HepG2 (cell line): ENCODE data around the gene SCN9A. TPM values are rescaled to one million over a fixed set of nuclear protein-coding genes. Genes with fewer than 3 reads are reported as not detected.

Experiments
- ATAC-seq: fragments of 200-7000 bp; cut with Tn5 transposase; 3 replicates; pipeline ENCODE4 v1.9.1; 2020; ENCODE audit warnings: mild to moderate bottlenecking, moderate library complexity
- BruUV-seq: library from RNA; stranded (reverse); fragments of 400-500 nt; replicated peaks from 2 replicates; lab custom pipeline; 2021; lab: Mats Ljungman, UMichigan
- CTCF ChIA-PET: fragments of 300-600 bp; formaldehyde crosslinking; extraction: SDS; loops from one replicate; lab custom pipeline; 2021; ENCODE audit warnings: low total read pairs, inconsistent platforms, low intra/inter-chr PET ratio; lab: Yijun Ruan, JAX
- POLR2A ChIA-PET: fragments of 350-600 bp; sonication (Branson Sonifier 250); formaldehyde crosslinking; loops from one replicate; lab custom pipeline; 2020; ENCODE audit warnings: antibody characterized with exemption, inconsistent platforms; lab: Yijun Ruan, JAX
- DNase-seq: peaks from one replicate; pipeline ENCODE4 v3.0.0-alpha.2; 2015; ENCODE audit warnings: low spot score
- FAIRE-seq: peaks from 3 replicates; lab custom pipeline; 2011; peaks lifted over from hg19 to GRCh38; lab: Jason Lieb, UNC
- H2AFZ ChIP-seq: one replicate; pipeline ENCODE4 v1.6.1; 2011; ENCODE audit warnings: low read length, inconsistent platforms
- H3K27ac ChIP-seq: fragments of 300-600 bp; 3 replicates; pipeline ENCODE4 v1.8.0; 2011; ENCODE audit warnings: mixed run types, mild to moderate bottlenecking, mixed read lengths, low read length, inconsistent platforms; ENCODE audit not compliant: insufficient read depth; ENCODE audit errors: extremely low read length
- H3K27me3 ChIP-seq, 2 experiments: fragments of 200-600 bp in 1 of 2; 2 replicates in 1 of 2; 3 replicates in 1 of 2; pipeline versions ENCODE4 v1.6.0 to v1.8.0; 2011; ENCODE audit warnings: low read length in 2 of 2, mild to moderate bottlenecking in 2 of 2, moderate library complexity in 2 of 2, inconsistent platforms in 1 of 2; ENCODE audit not compliant: insufficient read depth in 2 of 2, control insufficient read depth in 1 of 2
- H3K36me3 ChIP-seq, 2 experiments: fragments of 200-600 bp in 1 of 2; replicated peaks in 1 of 2; 2 replicates in 1 of 2; 3 replicates in 1 of 2; pipeline versions ENCODE4 v1.5.1 to v1.8.0; 2011; ENCODE audit warnings: low read length in 2 of 2, inconsistent platforms in 1 of 2; ENCODE audit not compliant: insufficient read depth in 2 of 2, control insufficient read depth in 1 of 2
- H3K4me1 ChIP-seq: 2 replicates; pipeline ENCODE4 v1.5.1; 2012; ENCODE audit warnings: low read length, inconsistent platforms; ENCODE audit not compliant: insufficient read depth
- H3K4me2 ChIP-seq: 2 replicates; pipeline ENCODE4 v1.6.0; 2011; ENCODE audit warnings: low read depth, low read length, inconsistent platforms
- H3K4me3 ChIP-seq, 3 experiments: fragments of 200-600 bp in 1 of 3; sonication (generic), shearing (Covaris generic) in 1 of 3; replicated peaks in 1 of 3; 2 replicates each; pipeline ENCODE4 v1.5.1; 2011 to 2016; ENCODE audit warnings: low read length in 3 of 3, inconsistent platforms in 2 of 3, low read depth in 2 of 3, mild to moderate bottlenecking in 2 of 3, control low read depth in 1 of 3, mixed read lengths in 1 of 3; ENCODE audit not compliant: insufficient read depth in 1 of 3
- H3K79me2 ChIP-seq: one replicate; pipeline ENCODE4 v1.6.1; 2011; ENCODE audit warnings: low read length, inconsistent platforms; ENCODE audit not compliant: insufficient read depth
- H3K9ac ChIP-seq: 2 replicates; pipeline ENCODE4 v1.6.0; 2011; ENCODE audit warnings: mild to moderate bottlenecking, low read depth, low read length, inconsistent platforms; ENCODE audit not compliant: insufficient read depth
- H3K9me3 ChIP-seq: 2 replicates; pipeline ENCODE4 v1.5.1; 2012; ENCODE audit warnings: mild to moderate bottlenecking, low read length
- H4K20me1 ChIP-seq: 2 replicates; pipeline ENCODE4 v1.6.0; 2011; ENCODE audit warnings: inconsistent platforms, mild to moderate bottlenecking, low read length, moderate library complexity; ENCODE audit not compliant: insufficient read depth
- ERF ChIP-seq: IDR thresholded peaks from 2 replicates; pipeline ENCODE4 v1.6.1; 2018; ENCODE audit warnings: missing biosample characterization, missing genetic modification reagents
- GPN1 ChIP-seq: sonication (generic); formaldehyde crosslinking; IDR thresholded peaks from 2 replicates; pipeline ENCODE4 v1.5.1; 2020; ENCODE audit warnings: missing genetic modification reagents, borderline replicate concordance
- NR2F1 ChIP-seq, 2 experiments: fragments of 450-650 bp in 1 of 2; formaldehyde crosslinking in 1 of 2; IDR thresholded peaks; 2 replicates each; pipeline versions ENCODE4 v1.5.0 to v1.6.1; 2016 to 2020; ENCODE audit warnings: mild to moderate bottlenecking in 1 of 2, missing compliant biosample characterization in 1 of 2, missing genetic modification reagents in 1 of 2, moderate library complexity in 1 of 2
- POLR2AphosphoS2 ChIP-seq: IDR thresholded peaks from 2 replicates; pipeline ENCODE4 v1.6.1; 2011; ENCODE audit warnings: low read depth, low read length, improper control_type of control experiment
- RFX5 ChIP-seq: IDR thresholded peaks from 2 replicates; pipeline ENCODE4 v1.6.1; 2011; ENCODE audit warnings: low read depth, low read length, improper control_type of control experiment
- SRSF1 ChIP-seq: fragments of 200-400 bp; formaldehyde crosslinking; optimal IDR thresholded peaks from 2 replicates; pipeline ENCODE3; 2017; ENCODE audit warnings: mild to moderate bottlenecking, low read depth, low read length, moderate library complexity
- TSC22D2 ChIP-seq: sonication (generic); formaldehyde crosslinking; IDR thresholded peaks from 2 replicates; pipeline ENCODE4 v1.5.1; 2020; ENCODE audit warnings: missing genetic modification reagents, mild to moderate bottlenecking, borderline replicate concordance
- ZFP82 ChIP-seq: sonication (generic); formaldehyde crosslinking; IDR thresholded peaks from 2 replicates; pipeline ENCODE4 v1.5.1; 2020; ENCODE audit warnings: mild to moderate bottlenecking, missing genetic modification reagents, borderline replicate concordance
- ZNF367 ChIP-seq: sonication (generic); formaldehyde crosslinking; IDR thresholded peaks from 2 replicates; pipeline ENCODE4 v1.4.0; 2020; ENCODE audit warnings: missing genetic modification reagents, borderline replicate concordance
- ZNF431 ChIP-seq: sonication (generic); formaldehyde crosslinking; IDR thresholded peaks from 2 replicates; pipeline ENCODE4 v1.9.0; 2022; ENCODE audit warnings: missing genetic modification reagents, low read depth, mild to moderate bottlenecking, borderline replicate concordance
- ZNF496 ChIP-seq: sonication (generic); formaldehyde crosslinking; IDR thresholded peaks from 2 replicates; pipeline ENCODE4 v1.8.1; 2023; ENCODE audit warnings: mild to moderate bottlenecking, moderate library complexity, missing genetic modification reagents; ENCODE audit not compliant: insufficient replicate concordance
- ZNF510 ChIP-seq: sonication (generic); formaldehyde crosslinking; IDR thresholded peaks from 2 replicates; pipeline ENCODE4 v1.4.0; 2020; ENCODE audit warnings: low read depth, mild to moderate bottlenecking, missing genetic modification reagents
- ZNF629 ChIP-seq: sonication (generic); formaldehyde crosslinking; conservative IDR thresholded peaks from 2 replicates; pipeline ENCODE4 v1.5.0; 2020; ENCODE audit warnings: missing genetic modification reagents
- WGBS: methylation state at CpG from one replicate; pipeline ENCODE4 v1.1.6; 2017; ENCODE audit warnings: low lambda C conversion rate; 5-methylcytosine and 5-hydroxymethylcytosine counted together
- in situ Hi-C: cut with HindIII; loops from 2 replicates; pipeline ENCODE4 v1.10.0; 2017; ENCODE audit warnings: low pct_unique_long_range_greater_than_20kb; ENCODE audit not compliant: extremely low pct_ligation_motif_present
- intact Hi-C: fragments of 100-400 bp; cut with micrococcal nuclease; formaldehyde crosslinking; loops from one replicate; pipeline ENCODE4 v1.10.0; 2022; ENCODE audit not compliant: unreplicated experiment
- polyA plus RNA-seq, 8 experiments: library from polyadenylated mRNA; depleted of rRNA in 3 of 8; stranded (reverse) in 7 of 8; unstranded in 1 of 8; fragments of >200 nt; fragmentation: Illumina TruSeq in 4 of 8; extraction: Trizol in 4 of 8; gene quantifications; 2 replicates each; pipeline versions ENCODE4 v1.2.1 to v1.2.3, GENCODE V29; 2011 to 2016; ENCODE audit warnings: low read depth in 4 of 8, missing spikeins in 1 of 8, mixed read lengths in 1 of 8; ENCODE audit not compliant: insufficient read depth in 1 of 8
- total RNA-seq, 5 experiments: library from RNA; depleted of rRNA; stranded (reverse); fragments of >200 nt; fragmentation: Illumina TruSeq; extraction: Trizol; gene quantifications; 2 replicates each; pipeline ENCODE4 v1.2.3, GENCODE V29; 2016; ENCODE audit warnings: low read depth in 1 of 5
- TF ChIP-seq, protein P1 (sequence below): sonication (generic); formaldehyde crosslinking; IDR thresholded peaks from 2 replicates; pipeline ENCODE4 v1.4.0; 2020; ENCODE audit warnings: missing genetic modification reagents, borderline replicate concordance
- TF ChIP-seq, protein P2 (sequence below): sonication (generic); formaldehyde crosslinking; IDR thresholded peaks from 2 replicates; pipeline ENCODE4 v1.4.0; 2020; ENCODE audit warnings: missing genetic modification reagents
- TF ChIP-seq, protein P3 (sequence below): IDR thresholded peaks from 2 replicates; pipeline ENCODE4 v1.6.1; 2016; ENCODE audit warnings: missing compliant biosample characterization, missing genetic modification reagents, borderline replicate concordance

Gene SCN9A
- total and polyA plus RNA-seq, 2 of the 13 experiments (the other 11 are each of a cell fraction or from before 2014, with no cell fraction given) = 15.3 to 24.3 TPM

GRCh38 chr2:166184789-166185188 is 191.0 kb downstream of the SCN9A start:
- 96% methylated on average over 3 of the region's 3 CpGs for WGBS
- intact Hi-C loops = loop anchor here (5.0 kb wide), 1 partner anchor 238 kb away; no protein-coding TSS in a partner anchor
- no peak overlapping the region for H3K4me2 ChIP-seq
- POLR2A ChIA-PET = no interaction called here
- peaks cover 37% of the 10 kb centered on the region for H3K4me1 ChIP-seq
- H3K9me3 ChIP-seq = peaks cover 7% of the 10 kb centered on the region; the same call in 1 of the 2 replicates
- H3K27ac ChIP-seq = no peak overlapping the region
- no peaks in the 10 kb centered on the region for H3K36me3 ChIP-seq
- H3K27me3 ChIP-seq = no peaks in the 10 kb centered on the region
- in situ Hi-C loops = loop anchor here (5.0 kb wide), 2 partner anchors 127 to 232 kb away; partner anchors contain the start of gene TTC21B
- no peak overlapping the region for H3K9ac ChIP-seq
- H3K79me2 ChIP-seq = no peaks in the 10 kb centered on the region
- no TSS peak for BruUV-seq
- TF ChIP-seq NR2F1 (CRISPR knock-in tag; IDR thresholded peaks at IDR 0.05) (no peak), POLR2AphosphoS2 (no peak), ZNF431 (CRISPR knock-in tag) (no peak), ZFP82 (CRISPR knock-in tag) (no peak), TSC22D2 (CRISPR knock-in tag) (no peak), ERF (CRISPR knock-in tag) (no peak), ZNF510 (CRISPR knock-in tag) (no peak), ZNF496 (CRISPR knock-in tag) (no peak), SRSF1 (no peak), RFX5 (no peak), ZNF629 (no peak), ZNF367 (CRISPR knock-in tag) (no peak), GPN1 (CRISPR knock-in tag) (no peak)
- TF ChIP-seq, protein P1, sequence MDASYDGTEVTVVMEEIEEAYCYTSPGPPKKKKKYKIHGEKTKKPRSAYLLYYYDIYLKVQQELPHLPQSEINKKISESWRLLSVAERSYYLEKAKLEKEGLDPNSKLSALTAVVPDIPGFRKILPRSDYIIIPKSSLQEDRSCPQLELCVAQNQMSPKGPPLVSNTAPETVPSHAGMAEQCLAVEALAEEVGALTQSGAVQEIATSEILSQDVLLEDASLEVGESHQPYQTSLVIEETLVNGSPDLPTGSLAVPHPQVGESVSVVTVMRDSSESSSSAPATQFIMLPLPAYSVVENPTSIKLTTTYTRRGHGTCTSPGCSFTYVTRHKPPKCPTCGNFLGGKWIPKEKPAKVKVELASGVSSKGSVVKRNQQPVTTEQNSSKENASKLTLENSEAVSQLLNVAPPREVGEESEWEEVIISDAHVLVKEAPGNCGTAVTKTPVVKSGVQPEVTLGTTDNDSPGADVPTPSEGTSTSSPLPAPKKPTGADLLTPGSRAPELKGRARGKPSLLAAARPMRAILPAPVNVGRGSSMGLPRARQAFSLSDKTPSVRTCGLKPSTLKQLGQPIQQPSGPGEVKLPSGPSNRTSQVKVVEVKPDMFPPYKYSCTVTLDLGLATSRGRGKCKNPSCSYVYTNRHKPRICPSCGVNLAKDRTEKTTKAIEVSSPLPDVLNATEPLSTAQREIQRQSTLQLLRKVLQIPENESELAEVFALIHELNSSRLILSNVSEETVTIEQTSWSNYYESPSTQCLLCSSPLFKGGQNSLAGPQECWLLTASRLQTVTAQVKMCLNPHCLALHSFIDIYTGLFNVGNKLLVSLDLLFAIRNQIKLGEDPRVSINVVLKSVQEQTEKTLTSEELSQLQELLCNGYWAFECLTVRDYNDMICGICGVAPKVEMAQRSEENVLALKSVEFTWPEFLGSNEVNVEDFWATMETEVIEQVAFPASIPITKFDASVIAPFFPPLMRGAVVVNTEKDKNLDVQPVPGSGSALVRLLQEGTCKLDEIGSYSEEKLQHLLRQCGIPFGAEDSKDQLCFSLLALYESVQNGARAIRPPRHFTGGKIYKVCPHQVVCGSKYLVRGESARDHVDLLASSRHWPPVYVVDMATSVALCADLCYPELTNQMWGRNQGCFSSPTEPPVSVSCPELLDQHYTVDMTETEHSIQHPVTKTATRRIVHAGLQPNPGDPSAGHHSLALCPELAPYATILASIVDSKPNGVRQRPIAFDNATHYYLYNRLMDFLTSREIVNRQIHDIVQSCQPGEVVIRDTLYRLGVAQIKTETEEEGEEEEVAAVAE = no peak
- TF ChIP-seq, protein P2, sequence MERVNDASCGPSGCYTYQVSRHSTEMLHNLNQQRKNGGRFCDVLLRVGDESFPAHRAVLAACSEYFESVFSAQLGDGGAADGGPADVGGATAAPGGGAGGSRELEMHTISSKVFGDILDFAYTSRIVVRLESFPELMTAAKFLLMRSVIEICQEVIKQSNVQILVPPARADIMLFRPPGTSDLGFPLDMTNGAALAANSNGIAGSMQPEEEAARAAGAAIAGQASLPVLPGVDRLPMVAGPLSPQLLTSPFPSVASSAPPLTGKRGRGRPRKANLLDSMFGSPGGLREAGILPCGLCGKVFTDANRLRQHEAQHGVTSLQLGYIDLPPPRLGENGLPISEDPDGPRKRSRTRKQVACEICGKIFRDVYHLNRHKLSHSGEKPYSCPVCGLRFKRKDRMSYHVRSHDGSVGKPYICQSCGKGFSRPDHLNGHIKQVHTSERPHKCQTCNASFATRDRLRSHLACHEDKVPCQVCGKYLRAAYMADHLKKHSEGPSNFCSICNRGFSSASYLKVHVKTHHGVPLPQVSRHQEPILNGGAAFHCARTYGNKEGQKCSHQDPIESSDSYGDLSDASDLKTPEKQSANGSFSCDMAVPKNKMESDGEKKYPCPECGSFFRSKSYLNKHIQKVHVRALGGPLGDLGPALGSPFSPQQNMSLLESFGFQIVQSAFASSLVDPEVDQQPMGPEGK (CRISPR knock-in tag) = no peak
- TF ChIP-seq, protein P3, sequence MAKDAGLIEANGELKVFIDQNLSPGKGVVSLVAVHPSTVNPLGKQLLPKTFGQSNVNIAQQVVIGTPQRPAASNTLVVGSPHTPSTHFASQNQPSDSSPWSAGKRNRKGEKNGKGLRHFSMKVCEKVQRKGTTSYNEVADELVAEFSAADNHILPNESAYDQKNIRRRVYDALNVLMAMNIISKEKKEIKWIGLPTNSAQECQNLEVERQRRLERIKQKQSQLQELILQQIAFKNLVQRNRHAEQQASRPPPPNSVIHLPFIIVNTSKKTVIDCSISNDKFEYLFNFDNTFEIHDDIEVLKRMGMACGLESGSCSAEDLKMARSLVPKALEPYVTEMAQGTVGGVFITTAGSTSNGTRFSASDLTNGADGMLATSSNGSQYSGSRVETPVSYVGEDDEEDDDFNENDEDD = no peak
- FAIRE-seq (no peak), ATAC-seq (no peak), DNase-seq (no peak)
- CTCF ChIA-PET = no interaction called here
- no peak overlapping the region for H3K4me3 ChIP-seq
- no peaks in the 10 kb centered on the region for H4K20me1 ChIP-seq
- H2AFZ ChIP-seq = peak overlapping the region; percentile 93
